Inflammatory macrophage treated with lipopolysaccharide for 1 hour (primary cell): ENCODE measurements around the gene DGKG.
A peak's percentile ranks its signal among the peaks of the same experiment; 100 is the strongest.

Experiments used
- DNase-seq, 2 donors: peaks; one replicate each; pipeline ENCODE4 v3.0.0-alpha.2; 2020 to 2022

The DGKG gene

GRCh38 chr3:186366206-186366605, 4.2 kb upstream of the DGKG start:
- DNase-seq: no peak

DNA sequence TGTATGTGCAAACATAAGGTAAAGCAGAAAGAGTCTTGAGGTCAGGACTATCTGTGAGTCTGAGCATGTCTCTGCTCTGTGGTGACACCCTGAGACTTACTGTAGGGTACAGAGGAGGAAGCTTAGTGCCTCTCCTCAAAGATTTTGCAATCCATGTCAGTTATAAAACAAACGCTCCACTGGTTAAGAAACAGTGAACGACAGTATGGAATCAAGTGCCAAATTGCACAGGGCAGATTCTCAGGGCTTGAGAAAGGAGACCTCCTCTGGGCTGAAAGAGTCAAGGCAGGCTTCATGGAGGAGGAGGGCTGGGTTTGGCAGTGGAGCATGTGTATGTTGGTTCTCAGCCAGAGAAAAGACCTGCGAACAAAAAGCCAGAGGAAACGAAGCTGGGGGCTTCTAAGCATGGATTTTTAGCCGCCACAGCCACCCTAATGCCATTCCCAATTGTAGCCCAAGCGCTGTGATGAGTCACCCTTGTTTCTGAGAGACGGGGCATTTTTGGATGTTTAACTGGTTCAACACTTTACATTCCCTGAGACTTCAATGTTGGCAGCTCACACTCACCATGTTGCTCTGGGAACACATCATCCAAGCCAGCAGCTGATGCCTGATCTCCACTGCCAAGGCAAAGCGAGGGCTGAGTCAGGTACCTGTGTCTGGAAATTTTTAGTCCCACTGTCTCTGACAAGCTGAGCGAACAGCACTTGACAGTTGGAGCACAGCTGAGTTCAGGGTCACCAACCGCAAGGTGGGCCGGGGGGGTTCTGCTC, 3.4 kb upstream of the DGKG start:
- peak; percentile 50 to 56 for DNase-seq

- no peak for DNase-seq
These were observed 954 bp upstream of the DGKG start for GRCh38 chr3:186362988-186363387.

- no peak for DNase-seq
These were observed 456 bp upstream of the DGKG start for GRCh38 chr3:186362537-186362842.

DNA sequence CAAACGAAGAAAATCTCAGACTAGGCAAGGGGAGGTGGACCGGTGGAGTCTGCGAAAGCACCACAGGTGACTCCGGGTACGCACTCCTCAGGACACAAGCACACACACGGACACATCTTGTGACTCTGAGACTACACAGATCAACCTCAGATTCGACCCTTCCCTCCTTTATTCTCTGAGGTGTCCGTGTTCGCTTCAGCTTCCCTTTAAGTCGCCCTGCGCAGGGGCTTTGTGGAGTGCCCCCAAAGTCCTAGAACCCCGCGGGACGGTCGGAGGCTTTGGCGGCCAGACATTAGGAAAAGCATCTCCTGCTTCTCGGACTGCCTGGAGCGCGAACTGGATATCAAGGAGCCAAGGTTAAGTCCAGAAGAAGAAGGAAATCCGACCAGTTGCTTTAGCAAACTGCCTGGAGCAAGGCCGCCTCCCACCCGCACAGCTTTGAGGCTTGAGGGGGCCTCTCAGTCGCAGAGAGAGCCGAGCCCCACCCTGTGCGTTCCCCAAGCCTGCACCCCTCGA, 730 bp downstream of the DGKG start:
- no peak for DNase-seq

DNA sequence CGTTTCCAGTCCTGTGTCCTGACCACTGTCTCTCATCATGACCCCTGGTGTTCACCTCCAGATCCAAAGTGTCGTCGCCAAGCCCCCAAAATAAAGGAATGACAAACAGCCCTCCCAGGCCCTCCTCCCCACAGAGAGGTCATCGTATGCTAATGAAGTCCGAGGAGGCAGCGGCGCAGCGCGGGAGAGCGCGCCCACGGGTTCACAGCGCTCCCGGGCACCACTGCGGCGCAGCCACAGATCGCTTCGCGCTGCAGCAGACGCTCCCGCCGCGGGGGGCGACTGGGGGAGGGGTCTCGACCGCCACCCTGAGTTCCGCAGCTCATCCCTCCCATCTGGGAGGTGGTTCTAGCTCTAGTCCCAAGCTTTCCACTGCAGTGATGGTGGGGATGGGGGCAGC, 1.3 kb downstream of the DGKG start:
- peak in 1 of 2 donors; percentile 35 for DNase-seq

- no peak for DNase-seq
These were observed 3.0 kb downstream of the DGKG start for GRCh38 chr3:186359078-186359477.

DNA sequence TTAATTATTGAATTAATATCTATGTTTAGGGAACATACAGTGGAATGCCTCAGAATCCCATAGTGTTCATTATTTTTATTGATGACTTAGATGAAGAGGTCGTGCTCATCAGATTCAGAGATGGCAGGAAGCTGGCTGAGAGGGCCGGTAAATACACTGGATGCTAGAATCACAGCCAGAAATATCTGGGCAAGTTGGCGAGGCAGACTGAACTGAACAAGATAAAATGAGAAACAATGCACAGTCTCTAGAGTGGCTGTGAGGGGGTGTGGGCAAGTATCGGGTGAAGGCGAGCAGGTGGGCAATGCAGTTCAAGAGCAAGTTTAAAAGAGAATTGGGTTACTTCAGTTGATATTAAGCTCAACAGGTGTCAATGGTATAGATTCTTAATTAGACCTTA, 5.9 kb downstream of the DGKG start:
- DNase-seq: no peak

GRCh38 chr3:186354100-186354499, 7.9 kb downstream of the DGKG start:
- no peak for DNase-seq

- no peak for DNase-seq
These were observed 9.7 kb downstream of the DGKG start for GRCh38 chr3:186352369-186352768.

- DNase-seq: peak; percentile 82 to 87
These were observed 19.8 kb downstream of the DGKG start for GRCh38 chr3:186342197-186342596.

- no peak for DNase-seq
These were observed 21.8 kb downstream of the DGKG start for GRCh38 chr3:186340204-186340603.

GRCh38 chr3:186339180-186339918, 22.7 kb downstream of the DGKG start:
- no peak for DNase-seq

DNA sequence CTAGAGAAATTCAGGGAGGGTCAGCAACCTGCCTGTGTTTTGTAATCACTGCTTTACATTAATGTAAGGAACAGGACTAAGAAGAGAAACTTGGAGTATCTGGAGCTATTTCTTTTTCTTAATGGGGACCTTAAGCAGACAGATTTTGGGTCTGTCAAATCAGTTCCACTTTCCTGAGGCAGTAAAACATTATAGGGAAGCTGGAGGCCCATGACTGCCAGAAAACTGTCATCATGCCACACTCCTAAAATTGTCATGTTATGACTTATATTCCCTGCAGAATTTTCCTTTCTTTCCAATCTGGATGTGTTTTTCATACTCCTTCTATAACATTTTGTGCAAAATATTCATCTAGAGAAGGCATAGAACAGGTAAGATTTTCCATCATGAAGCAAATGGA, 28.8 kb downstream of the DGKG start:
- DNase-seq: peak; percentile 25 to 37

GRCh38 chr3:186330772-186331460, 31.1 kb downstream of the DGKG start:
- peak; percentile 35 to 86 for DNase-seq

DNA sequence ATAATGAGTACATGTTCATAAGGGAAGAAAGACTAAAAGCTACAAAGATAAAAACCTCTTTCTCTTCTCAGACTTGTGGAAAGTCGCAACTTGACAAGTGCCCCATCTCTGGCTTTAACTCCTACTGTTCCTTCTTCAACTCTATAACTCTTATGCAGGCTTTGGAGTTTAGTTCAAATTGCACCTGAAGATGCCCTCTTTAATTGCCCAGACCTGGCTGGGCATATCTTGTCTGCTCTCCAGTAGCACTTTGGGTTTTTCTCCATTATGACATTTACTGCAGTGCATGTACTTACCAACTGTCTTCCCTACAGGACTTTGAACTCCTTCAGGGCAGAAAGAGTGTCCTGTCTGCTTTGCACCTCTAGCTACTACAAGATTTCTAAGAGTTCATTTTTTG, 32.4 kb downstream of the DGKG start:
- no peak for DNase-seq

DNA sequence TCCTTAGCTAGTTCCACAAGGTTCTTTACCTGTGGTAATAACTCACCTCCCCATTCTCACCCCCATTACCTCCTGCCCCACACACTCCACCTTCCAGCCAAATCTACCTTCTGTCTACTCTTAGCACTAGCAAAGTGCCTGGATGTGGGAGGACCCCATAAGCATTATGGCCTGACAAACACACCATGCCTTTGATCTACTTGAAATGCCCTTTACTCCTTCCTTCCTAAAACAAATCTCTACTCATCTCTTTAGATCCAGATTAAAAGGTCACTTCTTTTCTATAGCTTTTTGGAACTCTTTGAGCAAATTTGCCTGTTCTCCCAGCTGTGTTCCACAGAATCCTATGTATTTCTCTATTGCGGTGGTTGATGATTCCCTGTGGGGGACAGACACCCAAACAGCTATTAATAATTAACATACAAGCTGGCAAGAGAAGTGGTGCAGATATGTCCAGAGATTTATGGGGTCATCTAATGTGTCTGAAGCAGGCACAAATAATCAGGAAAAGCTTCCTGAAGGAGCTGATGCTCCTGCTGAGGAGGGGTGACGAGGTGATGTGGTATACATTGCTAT, 34.0 kb downstream of the DGKG start:
- DNase-seq: no peak

GRCh38 chr3:186322761-186323160, 39.3 kb downstream of the DGKG start:
- DNase-seq: no peak

DNA sequence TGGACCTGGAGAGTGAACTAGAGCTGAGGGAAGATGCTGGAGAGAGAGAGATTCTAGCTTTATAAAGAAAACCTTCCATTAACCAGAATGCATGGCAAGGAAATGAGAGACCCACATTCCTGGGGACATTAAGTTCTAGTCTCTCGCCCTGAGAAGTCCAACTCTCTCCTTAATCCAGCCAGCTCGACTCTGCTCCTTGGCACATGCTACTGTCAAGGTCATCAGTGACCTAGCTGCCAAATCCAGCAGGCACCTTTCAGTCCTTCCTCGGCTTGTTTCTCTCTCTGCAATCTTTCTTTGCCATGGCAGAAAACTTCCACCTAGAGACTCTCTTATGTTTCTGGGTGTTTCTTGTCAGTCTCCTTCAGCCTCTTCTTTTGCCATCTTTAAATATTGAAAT, 40.3 kb downstream of the DGKG start:
- no peak for DNase-seq

GRCh38 chr3:186320862-186321568, 41.0 kb downstream of the DGKG start:
- no peak for DNase-seq

- DNase-seq: no peak
These were observed 42.1 kb downstream of the DGKG start for GRCh38 chr3:186319945-186320344.

- no peak for DNase-seq
These were observed 43.9 kb downstream of the DGKG start for GRCh38 chr3:186318135-186318534.

- no peak for DNase-seq
These were observed 44.6 kb downstream of the DGKG start for GRCh38 chr3:186317478-186317877.
